ENCODE measurements around the gene TRIP13. TPM values are rescaled to one million over a fixed set of nuclear protein-coding genes. Genes with fewer than 3 reads are reported as not detected.

The TRIP13 gene
- total and polyA plus RNA-seq, 9 of the 15 experiments (the other 6 are each of a cell fraction or from before 2014, with no cell fraction given) = 24.1 to 116 (median 53.2) TPM

- TF ChIP-seq, protein P1, sequence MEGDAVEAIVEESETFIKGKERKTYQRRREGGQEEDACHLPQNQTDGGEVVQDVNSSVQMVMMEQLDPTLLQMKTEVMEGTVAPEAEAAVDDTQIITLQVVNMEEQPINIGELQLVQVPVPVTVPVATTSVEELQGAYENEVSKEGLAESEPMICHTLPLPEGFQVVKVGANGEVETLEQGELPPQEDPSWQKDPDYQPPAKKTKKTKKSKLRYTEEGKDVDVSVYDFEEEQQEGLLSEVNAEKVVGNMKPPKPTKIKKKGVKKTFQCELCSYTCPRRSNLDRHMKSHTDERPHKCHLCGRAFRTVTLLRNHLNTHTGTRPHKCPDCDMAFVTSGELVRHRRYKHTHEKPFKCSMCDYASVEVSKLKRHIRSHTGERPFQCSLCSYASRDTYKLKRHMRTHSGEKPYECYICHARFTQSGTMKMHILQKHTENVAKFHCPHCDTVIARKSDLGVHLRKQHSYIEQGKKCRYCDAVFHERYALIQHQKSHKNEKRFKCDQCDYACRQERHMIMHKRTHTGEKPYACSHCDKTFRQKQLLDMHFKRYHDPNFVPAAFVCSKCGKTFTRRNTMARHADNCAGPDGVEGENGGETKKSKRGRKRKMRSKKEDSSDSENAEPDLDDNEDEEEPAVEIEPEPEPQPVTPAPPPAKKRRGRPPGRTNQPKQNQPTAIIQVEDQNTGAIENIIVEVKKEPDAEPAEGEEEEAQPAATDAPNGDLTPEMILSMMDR (IDR thresholded peaks at IDR 0.05 in 2 of 3, conservative IDR thresholded peaks at IDR 0.05 in 1 of 3; ENCODE audit: insufficient read depth in 2 of 3, low read depth in 1 of 3, low read length in 3 of 3) = no peak
- TF ChIP-seq NCOR1 (IDR thresholded peaks at IDR 0.05) (no peak), CHD1 (IDR thresholded peaks at IDR 0.05; ENCODE audit: low read length) (no peak), POLR2B (IDR thresholded peaks at IDR 0.05; ENCODE audit: low read depth, partially characterized antibody) (no peak)
Measured at GRCh38 chr5:873328-873727, 19.4 kb upstream of the TRIP13 start (continued).

DNA sequence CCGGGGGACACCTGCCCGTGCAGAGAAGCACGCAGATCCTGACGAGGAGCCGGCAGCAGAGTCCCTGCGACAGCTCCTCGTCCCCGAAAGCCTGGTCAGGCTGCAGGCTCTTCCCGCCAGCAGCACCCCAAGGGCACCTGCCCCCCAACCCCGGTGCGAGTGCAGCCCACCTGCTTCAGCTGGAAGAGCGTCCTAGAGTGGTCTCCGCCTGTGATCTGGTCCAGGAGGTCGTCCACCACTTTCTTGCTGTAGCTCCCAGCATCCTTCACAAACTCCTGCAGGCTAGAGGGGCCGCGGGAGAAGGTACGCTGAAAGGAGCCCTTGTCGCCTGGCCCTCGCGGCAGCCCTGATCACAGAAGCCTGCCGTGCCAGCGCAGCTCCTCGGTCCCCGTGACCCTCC is 16.8 kb upstream of the TRIP13 start:
- Histone ChIP-seq H3K36me3 (ENCODE audit: control insufficient read depth, insufficient read depth, low read length) (peaks cover 76% of the 10 kb centered on the region), H3K9me3 (replicated peaks; ENCODE audit: control insufficient read depth, insufficient read depth, low read depth, low read length) (no peaks in the 10 kb centered on the region), H2AFZ (ENCODE audit: low read depth, low read length) (no peak overlapping the region), H4K20me1 (replicated peaks; ENCODE audit: control insufficient read depth, insufficient read depth, low read length) (peaks cover 15% of the 10 kb centered on the region), H3K4me3 (no peak overlapping the region), H3K9me1 (ENCODE audit: control insufficient read depth, insufficient read depth, low read length) (no peaks in the 10 kb centered on the region), H3K4me1 (replicated peaks in 1 of 2; ENCODE audit: control insufficient read depth in 2 of 2, insufficient read depth in 2 of 2, low read length in 2 of 2) (peaks cover 0 to 5% of the 10 kb centered on the region in 2 experiments; a peak in 2 of 5 replicates), H3K27ac (ENCODE audit: extremely low read depth, low read depth, low read length) (no peak overlapping the region), H3K27me3 (ENCODE audit: control insufficient read depth in 2 of 2, insufficient read depth in 2 of 2, low read length in 2 of 2) (no peaks in the 10 kb centered on the region), H3K9ac (ENCODE audit: insufficient read depth in 1 of 2, low read depth in 2 of 2, low read length in 2 of 2) (peak overlapping the region in 1 of 2 experiments; percentile 39; a peak in 1 of 4 replicates), H3K4me2 (ENCODE audit: insufficient read depth, low read length) (no peak overlapping the region), H3K79me2 (ENCODE audit: control insufficient read depth, insufficient read depth, low read length) (peaks cover 4% of the 10 kb centered on the region; the same call in 2 of the 3 replicates)
- DNase-seq (ENCODE audit: extremely low read depth in 1 of 4, low spot score in 3 of 4) (no peak), ATAC-seq (no peak), FAIRE-seq (no peak)
- no TSS peak for BruUV-seq (replicated peaks)
- in situ Hi-C loops (cut with MboI) = no loop called here
- WGBS (ENCODE audit: insufficient coverage, low coverage, missing lambda C conversion rate) = over 99% methylated on average over 24 of the region's 24 CpGs
- TF ChIP-seq BCL6 (CRISPR knock-in tag; IDR thresholded peaks at IDR 0.05) = no peak
- TF ChIP-seq POLR2G (IDR thresholded peaks at IDR 0.05; ENCODE audit: low read depth, low read length) = peak; percentile 49
- TF ChIP-seq POLR2AphosphoS5 (IDR thresholded peaks at IDR 0.05; ENCODE audit: control insufficient read depth, insufficient read depth, low read depth, low read length) = peak; percentile 25; the same call in 1 of the 2 replicates
- TF ChIP-seq RBFOX2 (IDR thresholded peaks at IDR 0.05; ENCODE audit: low read depth, low read length) = peak; percentile 35
- POLR2A ChIA-PET = interaction anchor here (0.6 kb wide), 1 partner anchor 373 kb away, joined by 3 read pairs; no protein-coding TSS in a partner anchor
- intact Hi-C loops (cut with micrococcal nuclease) = no loop called here
- CTCF ChIA-PET (ENCODE audit: low intra/inter-chr PET ratio) = no interaction called here

Measured in K562 (cell line).